ENCODE measurements around the gene ITSN2. TPM values are rescaled to one million over a fixed set of nuclear protein-coding genes. Genes with fewer than 3 reads are reported as not detected.

ITSN2 gene
- total and polyA plus RNA-seq, 11 donors, result 19.3 to 55.0 (median 37.4) TPM

DNA sequence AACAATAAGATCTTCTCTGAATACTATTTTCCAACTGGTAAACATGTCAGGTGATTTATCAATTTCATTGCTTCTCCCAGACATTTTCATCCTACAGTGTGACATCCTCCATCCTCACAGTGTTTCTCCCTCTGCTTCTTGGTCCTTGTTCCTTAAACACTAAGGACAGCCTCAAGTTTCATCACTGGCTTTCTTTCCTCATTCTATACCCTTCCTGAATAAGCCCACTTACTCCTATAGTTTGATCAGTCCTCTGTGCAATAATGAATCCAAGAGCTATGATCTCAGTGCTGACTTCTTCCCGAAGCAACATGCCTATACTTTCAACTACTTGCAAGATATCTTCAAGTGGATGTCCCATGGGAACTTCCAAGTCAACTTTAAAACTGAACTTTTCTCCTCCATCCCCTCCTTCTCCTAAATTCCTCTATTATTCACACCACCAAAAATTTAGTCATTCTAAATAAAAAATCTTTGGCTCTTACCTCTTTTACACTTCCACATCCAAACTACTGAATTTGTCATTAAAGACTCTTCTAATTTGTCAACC is 97.8 kb downstream of the ITSN2 start:
- no peaks in the 10 kb centered on the region for H3K9me3 ChIP-seq
- H3K36me3 ChIP-seq, result peaks cover 0 to 93% (median 77%) of the 10 kb centered on the region in 9 donors
- no peaks in the 10 kb centered on the region for H3K27me3 ChIP-seq
- TF ChIP-seq, protein P1, sequence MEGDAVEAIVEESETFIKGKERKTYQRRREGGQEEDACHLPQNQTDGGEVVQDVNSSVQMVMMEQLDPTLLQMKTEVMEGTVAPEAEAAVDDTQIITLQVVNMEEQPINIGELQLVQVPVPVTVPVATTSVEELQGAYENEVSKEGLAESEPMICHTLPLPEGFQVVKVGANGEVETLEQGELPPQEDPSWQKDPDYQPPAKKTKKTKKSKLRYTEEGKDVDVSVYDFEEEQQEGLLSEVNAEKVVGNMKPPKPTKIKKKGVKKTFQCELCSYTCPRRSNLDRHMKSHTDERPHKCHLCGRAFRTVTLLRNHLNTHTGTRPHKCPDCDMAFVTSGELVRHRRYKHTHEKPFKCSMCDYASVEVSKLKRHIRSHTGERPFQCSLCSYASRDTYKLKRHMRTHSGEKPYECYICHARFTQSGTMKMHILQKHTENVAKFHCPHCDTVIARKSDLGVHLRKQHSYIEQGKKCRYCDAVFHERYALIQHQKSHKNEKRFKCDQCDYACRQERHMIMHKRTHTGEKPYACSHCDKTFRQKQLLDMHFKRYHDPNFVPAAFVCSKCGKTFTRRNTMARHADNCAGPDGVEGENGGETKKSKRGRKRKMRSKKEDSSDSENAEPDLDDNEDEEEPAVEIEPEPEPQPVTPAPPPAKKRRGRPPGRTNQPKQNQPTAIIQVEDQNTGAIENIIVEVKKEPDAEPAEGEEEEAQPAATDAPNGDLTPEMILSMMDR (IDR thresholded peaks at IDR 0.05), result no peak
- TF ChIP-seq POLR2A (IDR thresholded peaks at IDR 0.05), result no peak
- no peak overlapping the region for H3K27ac ChIP-seq
- ATAC-seq (no peak), DNase-seq (no peak)
- peaks cover 0 to 22% (median 1%) of the 10 kb centered on the region in 12 donors for H3K4me1 ChIP-seq
- WGBS, 4 donors, result 65 to 83% (median 68%) methylated on average over 1 of the region's 1 CpG
- intact Hi-C loops (cut with DNase I), result no loop called here
- no peak overlapping the region for H3K4me3 ChIP-seq

DNA sequence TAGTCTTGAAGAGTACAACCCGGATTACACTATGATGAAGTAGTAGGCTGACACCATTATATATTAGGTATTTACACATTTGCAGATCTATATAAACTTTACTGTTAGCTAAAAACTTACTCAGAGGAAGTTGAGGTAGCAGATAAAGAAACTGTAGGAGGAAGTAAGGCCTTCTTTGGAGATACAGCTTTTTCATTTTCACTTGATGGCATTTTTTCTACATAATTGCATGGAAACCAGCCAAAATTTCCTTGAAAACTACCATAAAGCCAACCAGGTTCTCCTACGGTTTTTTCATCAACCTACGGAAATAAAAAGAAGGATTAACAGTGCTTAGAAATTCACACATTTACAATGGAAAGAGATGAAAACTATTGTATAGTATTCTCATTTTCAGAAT is 98.9 kb downstream of the ITSN2 start:
- DNase-seq (no peak), ATAC-seq (no peak)
- H3K4me3 ChIP-seq, result no peak overlapping the region
- TF ChIP-seq POLR2A (IDR thresholded peaks at IDR 0.05), result no peak
- TF ChIP-seq, protein P1 (IDR thresholded peaks at IDR 0.05), result no peak
- H3K9me3 ChIP-seq, result no peaks in the 10 kb centered on the region
- intact Hi-C loops (cut with DNase I), result no loop called here
- 69 to 78% (median 74%) methylated on average over 3 of the region's 3 CpGs for WGBS, 4 donors
- H3K4me1 ChIP-seq, result peaks cover 0 to 22% (median 1%) of the 10 kb centered on the region in 12 donors
- H3K27me3 ChIP-seq, result no peaks in the 10 kb centered on the region
- peaks cover 0 to 94% (median 79%) of the 10 kb centered on the region in 9 donors for H3K36me3 ChIP-seq
- no peak overlapping the region for H3K27ac ChIP-seq

DNA sequence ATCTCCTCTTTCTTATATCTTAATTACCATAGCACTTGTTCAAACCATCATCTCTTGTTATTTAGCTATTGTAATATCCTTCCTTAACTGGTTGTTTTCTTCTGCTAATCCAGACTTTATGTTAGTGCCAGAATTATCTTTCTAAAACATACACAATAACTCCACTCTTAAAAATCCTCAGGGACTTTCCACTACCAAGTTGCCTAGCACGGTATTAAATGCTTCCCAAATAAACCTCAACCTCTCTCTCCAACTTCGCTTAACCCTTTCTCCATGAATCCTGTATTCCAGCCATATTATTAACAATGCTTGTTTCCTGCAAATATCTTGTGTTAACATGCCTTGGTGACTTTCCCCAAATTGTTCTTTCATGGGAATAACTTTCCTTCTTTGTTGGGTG is 101.0 kb downstream of the ITSN2 start:
- WGBS, 4 donors, result 43 to 50% (median 46%) methylated on average over 2 of the region's 2 CpGs
- no peak overlapping the region for H3K27ac ChIP-seq
- H3K4me1 ChIP-seq, result peaks cover 0 to 22% (median 1%) of the 10 kb centered on the region in 12 donors
- no peaks in the 10 kb centered on the region for H3K9me3 ChIP-seq
- DNase-seq (no peak), ATAC-seq (no peak)
- H3K36me3 ChIP-seq, result peaks cover 0 to 94% (median 79%) of the 10 kb centered on the region in 9 donors
- H3K27me3 ChIP-seq, result no peaks in the 10 kb centered on the region
- TF ChIP-seq, protein P1 (IDR thresholded peaks at IDR 0.05), result no peak
- TF ChIP-seq POLR2A (IDR thresholded peaks at IDR 0.05), result no peak
- intact Hi-C loops (cut with DNase I), result no loop called here
- no peak overlapping the region for H3K4me3 ChIP-seq

DNA sequence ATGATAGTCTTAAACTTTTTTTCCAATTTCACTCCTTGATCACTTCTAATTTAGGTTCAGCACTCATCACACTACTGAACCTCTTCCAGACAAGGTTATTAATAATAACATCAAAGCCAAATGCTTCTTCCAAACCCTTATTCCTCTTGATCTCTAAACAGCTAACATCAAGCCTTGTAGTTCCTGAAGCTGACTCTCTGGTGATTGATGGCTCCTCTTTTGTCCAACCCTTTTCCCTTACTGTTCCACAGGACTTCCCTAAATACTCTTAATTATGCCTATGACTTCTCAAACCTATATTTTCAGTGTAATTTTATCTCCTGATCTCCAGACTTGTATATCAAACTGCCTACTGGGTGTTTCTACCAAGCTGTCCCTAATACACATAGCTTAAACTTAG is 101.6 kb downstream of the ITSN2 start:
- H3K4me1 ChIP-seq, result peaks cover 0 to 22% (median 1%) of the 10 kb centered on the region in 12 donors
- intact Hi-C loops (cut with DNase I), result no loop called here
- H3K27ac ChIP-seq, result no peak overlapping the region
- no peak for ATAC-seq
- TF ChIP-seq, protein P1 (IDR thresholded peaks at IDR 0.05), result no peak
- TF ChIP-seq POLR2A (IDR thresholded peaks at IDR 0.05), result no peak
- H3K27me3 ChIP-seq, result no peaks in the 10 kb centered on the region
- no peak overlapping the region for H3K4me3 ChIP-seq
- peaks cover 0 to 94% (median 79%) of the 10 kb centered on the region in 9 donors for H3K36me3 ChIP-seq
- no peak for DNase-seq
- no peaks in the 10 kb centered on the region for H3K9me3 ChIP-seq
